Measurements from ENCODE around the gene SPRR5.

DNA sequence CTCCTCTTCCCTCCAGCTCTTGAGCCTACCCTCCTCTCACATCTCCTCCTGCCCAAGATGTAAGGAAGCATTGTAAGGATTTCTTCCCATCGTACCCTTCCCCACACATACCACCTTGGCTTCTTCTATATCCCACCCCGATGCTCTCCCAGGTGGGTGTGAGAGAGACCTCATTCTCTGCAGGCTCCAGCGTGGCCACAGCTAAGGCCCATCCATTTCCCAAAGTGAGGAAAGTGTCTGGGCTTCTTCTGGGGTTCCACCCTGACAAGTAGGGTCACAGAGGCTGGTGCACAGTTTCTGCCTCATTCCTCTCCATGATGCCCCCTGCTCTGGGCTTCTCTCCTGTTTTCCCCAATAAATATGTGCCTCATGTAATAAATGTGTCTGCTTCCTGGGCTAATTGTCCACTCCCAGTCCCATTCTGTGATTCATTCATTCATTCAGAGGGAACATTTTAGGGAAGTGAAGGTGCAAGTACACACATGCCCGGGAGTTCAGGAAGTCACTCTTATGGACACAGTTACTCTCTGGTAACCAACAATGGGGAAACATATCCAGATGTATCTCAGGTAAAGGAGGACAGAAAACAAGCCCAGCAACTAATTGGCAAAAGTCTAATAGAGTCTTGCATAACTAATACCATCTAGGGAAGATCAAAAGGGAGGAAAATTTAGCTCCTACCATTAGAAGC is 25.3 kb downstream of the SPRR5 start:
- no peak for TF ChIP-seq EZH2 (IDR thresholded peaks at IDR 0.05; ENCODE audit: borderline replicate concordance, low read depth, low read length, poor library complexity, severe bottlenecking)
- TF ChIP-seq, protein P1, sequence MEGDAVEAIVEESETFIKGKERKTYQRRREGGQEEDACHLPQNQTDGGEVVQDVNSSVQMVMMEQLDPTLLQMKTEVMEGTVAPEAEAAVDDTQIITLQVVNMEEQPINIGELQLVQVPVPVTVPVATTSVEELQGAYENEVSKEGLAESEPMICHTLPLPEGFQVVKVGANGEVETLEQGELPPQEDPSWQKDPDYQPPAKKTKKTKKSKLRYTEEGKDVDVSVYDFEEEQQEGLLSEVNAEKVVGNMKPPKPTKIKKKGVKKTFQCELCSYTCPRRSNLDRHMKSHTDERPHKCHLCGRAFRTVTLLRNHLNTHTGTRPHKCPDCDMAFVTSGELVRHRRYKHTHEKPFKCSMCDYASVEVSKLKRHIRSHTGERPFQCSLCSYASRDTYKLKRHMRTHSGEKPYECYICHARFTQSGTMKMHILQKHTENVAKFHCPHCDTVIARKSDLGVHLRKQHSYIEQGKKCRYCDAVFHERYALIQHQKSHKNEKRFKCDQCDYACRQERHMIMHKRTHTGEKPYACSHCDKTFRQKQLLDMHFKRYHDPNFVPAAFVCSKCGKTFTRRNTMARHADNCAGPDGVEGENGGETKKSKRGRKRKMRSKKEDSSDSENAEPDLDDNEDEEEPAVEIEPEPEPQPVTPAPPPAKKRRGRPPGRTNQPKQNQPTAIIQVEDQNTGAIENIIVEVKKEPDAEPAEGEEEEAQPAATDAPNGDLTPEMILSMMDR (conservative IDR thresholded peaks at IDR 0.05; ENCODE audit: low read depth, low read length), result no peak

Data from A673 (cell line).